ENCODE results near the gene MAS1.

MAS1 gene

DNA sequence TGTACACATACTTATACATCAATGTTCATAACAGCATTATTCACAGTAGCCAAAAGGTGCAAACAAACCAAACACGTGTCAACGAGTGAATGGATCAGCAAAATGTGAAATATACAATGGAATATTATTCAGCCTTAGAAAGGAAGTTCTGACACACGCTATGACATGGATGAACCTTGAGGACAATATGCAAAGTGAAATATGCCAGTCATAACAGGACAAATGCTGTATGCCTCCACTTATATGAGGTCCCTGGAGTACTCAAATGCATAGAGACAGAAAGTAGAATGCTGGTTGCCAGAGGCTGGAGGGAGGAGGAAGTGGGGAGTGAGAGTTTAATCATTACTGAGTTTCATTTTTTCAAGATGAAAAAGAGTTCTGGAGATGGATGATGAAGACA is 40.3 kb downstream of the MAS1 start:
- no peak overlapping the region for H3K4me3 ChIP-seq (ENCODE audit: low read length)
- H3K4me1 ChIP-seq (ENCODE audit: control insufficient read depth, insufficient read depth, low read length): no peaks in the 10 kb centered on the region
- no peak overlapping the region for H3K9ac ChIP-seq (ENCODE audit: low read length)
- no peaks in the 10 kb centered on the region for H3K36me3 ChIP-seq (ENCODE audit: control insufficient read depth, insufficient read depth, low read length)
- no peaks in the 10 kb centered on the region for H3K27me3 ChIP-seq (ENCODE audit: control insufficient read depth, insufficient read depth, low read length)
- no peak overlapping the region for H3K27ac ChIP-seq (ENCODE audit: low read depth, low read length)

DNA sequence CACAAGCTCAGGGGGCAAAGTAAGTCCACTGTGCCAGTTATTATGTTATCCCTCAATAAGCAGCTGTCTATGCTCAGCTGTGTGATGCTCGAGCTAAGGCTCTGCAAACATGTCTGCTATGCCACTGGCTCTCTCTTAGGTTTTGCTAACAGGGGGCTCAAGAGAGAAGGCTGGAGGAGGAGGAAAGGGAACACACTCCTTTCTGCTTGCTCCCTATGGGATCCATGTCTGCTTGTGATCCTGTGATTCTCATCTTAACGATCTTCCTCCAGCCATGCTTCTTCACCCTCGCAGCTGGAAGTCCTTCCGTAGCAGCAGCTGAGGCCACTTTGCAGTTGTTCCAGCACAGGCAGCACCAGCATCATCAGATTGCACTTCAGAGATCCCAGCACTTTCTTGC is 41.1 kb downstream of the MAS1 start:
- no peak overlapping the region for H3K27ac ChIP-seq (ENCODE audit: low read depth, low read length)

DNA sequence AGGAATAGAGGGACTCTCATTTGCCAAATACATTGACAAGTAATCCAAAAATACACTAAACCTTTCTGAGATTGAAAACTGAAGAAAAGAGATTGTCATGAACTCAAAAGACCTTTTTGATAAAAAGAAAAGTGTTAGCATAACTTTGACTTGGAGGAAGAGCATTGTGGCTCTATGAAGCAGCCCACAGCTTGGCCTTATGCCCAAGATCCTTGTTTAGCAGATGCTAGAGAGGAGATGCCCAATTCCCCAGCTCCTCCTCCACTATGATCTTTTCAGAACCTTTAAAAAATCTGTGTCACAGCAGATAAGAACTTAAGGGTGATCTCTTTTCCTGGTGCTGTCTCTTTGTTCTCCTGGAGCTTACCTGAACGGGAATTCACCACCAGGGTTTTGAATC is 42.3 kb downstream of the MAS1 start:
- Histone ChIP-seq H3K4me3 (ENCODE audit: low read length) (no peak overlapping the region), H3K27me3 (ENCODE audit: control insufficient read depth, insufficient read depth, low read length) (no peaks in the 10 kb centered on the region), H3K36me3 (ENCODE audit: control insufficient read depth, insufficient read depth, low read length) (no peaks in the 10 kb centered on the region), H3K4me1 (ENCODE audit: control insufficient read depth, insufficient read depth, low read length) (no peaks in the 10 kb centered on the region), H3K9ac (ENCODE audit: low read length) (no peak overlapping the region), H3K27ac (ENCODE audit: low read depth, low read length) (no peak overlapping the region)

More for the DNA sequence above, 41.1 kb downstream of the MAS1 start:
- H3K4me1 ChIP-seq (ENCODE audit: control insufficient read depth, insufficient read depth, low read length): no peaks in the 10 kb centered on the region
- no peak overlapping the region for H3K9ac ChIP-seq (ENCODE audit: low read length)
- H3K4me3 ChIP-seq (ENCODE audit: low read length): no peak overlapping the region
- H3K36me3 ChIP-seq (ENCODE audit: control insufficient read depth, insufficient read depth, low read length): no peaks in the 10 kb centered on the region
- H3K27me3 ChIP-seq (ENCODE audit: control insufficient read depth, insufficient read depth, low read length): no peaks in the 10 kb centered on the region

DNA sequence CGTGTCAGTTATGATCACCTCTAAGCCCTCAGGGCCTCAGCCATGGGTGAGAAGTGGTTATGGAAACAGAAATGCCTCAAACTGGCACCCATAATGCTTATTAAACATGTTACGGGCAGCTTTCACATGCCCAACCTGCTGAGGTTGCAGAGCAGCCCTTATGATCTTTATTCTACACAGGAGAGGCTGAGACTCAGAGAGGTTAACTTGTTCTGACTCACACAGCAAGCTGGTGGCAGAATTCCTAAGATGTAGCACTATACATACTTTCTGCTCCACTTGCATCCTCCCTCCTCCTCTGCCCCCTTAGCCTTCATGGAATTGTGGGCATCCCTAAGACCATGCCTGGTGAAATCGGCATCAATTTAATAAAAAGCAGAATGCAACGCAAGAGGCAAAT is 43.4 kb downstream of the MAS1 start:
- Histone ChIP-seq H3K9ac (ENCODE audit: low read length) (no peak overlapping the region), H3K36me3 (ENCODE audit: control insufficient read depth, insufficient read depth, low read length) (no peaks in the 10 kb centered on the region), H3K4me1 (ENCODE audit: control insufficient read depth, insufficient read depth, low read length) (no peaks in the 10 kb centered on the region), H3K4me3 (ENCODE audit: low read length) (no peak overlapping the region), H3K27ac (ENCODE audit: low read depth, low read length) (no peak overlapping the region), H3K27me3 (ENCODE audit: control insufficient read depth, insufficient read depth, low read length) (no peaks in the 10 kb centered on the region)

DNA sequence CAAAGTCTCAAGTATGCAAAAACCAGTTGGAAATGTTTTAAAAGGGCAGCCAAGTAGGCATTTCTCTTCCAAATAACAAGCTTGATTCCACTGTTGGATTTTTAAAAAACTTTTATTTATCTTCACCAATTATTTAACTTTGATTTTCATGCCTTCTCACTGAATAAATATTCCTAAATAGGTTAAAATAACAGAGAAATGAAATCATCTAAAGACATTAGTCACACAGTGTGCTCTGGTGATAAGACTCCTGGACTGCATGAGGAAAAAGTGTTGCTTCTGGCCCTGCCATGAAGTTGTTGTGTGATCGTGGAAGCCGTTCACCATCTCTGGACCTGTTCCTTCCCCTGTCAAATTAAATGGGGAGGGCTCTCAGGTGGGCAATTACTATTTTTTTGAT is 44.3 kb downstream of the MAS1 start:
- H3K9ac ChIP-seq (ENCODE audit: low read length): no peak overlapping the region
- no peaks in the 10 kb centered on the region for H3K27me3 ChIP-seq (ENCODE audit: control insufficient read depth, insufficient read depth, low read length)
- no peak overlapping the region for H3K4me3 ChIP-seq (ENCODE audit: low read length)
- H3K27ac ChIP-seq (ENCODE audit: low read depth, low read length): no peak overlapping the region
- H3K4me1 ChIP-seq (ENCODE audit: control insufficient read depth, insufficient read depth, low read length): no peaks in the 10 kb centered on the region
- H3K36me3 ChIP-seq (ENCODE audit: control insufficient read depth, insufficient read depth, low read length): no peaks in the 10 kb centered on the region

DNA sequence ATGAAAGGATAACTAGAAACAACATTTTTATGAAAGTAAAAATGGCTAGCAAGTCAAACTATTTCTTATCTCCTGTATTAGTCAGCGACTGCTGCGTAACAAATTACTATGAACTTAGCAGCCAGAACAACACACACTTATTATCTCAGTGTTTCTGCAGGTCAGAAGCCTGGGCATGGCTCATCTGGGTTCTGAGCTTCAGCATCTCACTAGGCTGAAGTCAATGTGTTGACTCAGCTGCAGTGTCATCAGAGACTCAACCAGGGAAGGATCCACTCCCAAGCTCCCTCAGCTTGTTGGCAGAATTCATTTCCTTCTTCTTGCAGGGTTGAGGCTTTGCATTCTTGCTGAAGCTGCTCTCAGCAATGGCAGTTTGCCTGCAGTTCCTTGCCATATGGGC is 44.8 kb downstream of the MAS1 start:
- Histone ChIP-seq H3K27ac (ENCODE audit: low read depth, low read length) (no peak overlapping the region), H3K36me3 (ENCODE audit: control insufficient read depth, insufficient read depth, low read length) (no peaks in the 10 kb centered on the region), H3K27me3 (ENCODE audit: control insufficient read depth, insufficient read depth, low read length) (no peaks in the 10 kb centered on the region), H3K4me3 (ENCODE audit: low read length) (no peak overlapping the region), H3K4me1 (ENCODE audit: control insufficient read depth, insufficient read depth, low read length) (no peaks in the 10 kb centered on the region), H3K9ac (ENCODE audit: low read length) (no peak overlapping the region)

DNA sequence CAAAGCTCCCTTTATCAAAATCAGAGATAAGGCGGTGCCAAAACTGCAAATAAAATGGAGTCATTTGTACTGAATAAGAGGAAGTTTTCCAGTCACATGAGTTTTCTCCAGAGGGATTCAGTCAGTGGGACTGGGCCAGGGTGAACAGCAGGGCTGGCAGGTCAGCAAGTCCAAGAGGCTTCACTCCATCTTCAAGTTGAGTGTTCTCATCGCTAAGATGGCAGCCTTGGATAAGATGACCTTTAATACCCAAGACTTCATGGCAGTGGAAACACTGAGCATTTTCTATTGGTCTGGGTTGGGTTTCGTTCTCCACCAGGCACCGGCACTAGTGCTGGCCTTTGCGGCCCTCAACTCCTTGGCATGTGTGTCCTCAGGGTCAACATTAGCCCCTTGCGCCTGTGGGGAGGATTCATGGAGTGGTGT is 48.8 kb downstream of the MAS1 start:
- no peak overlapping the region for H3K9ac ChIP-seq (ENCODE audit: low read length)
- H3K4me1 ChIP-seq (ENCODE audit: control insufficient read depth, insufficient read depth, low read length): no peaks in the 10 kb centered on the region
- H3K27me3 ChIP-seq (ENCODE audit: control insufficient read depth, insufficient read depth, low read length): no peaks in the 10 kb centered on the region
- H3K4me3 ChIP-seq (ENCODE audit: low read length): no peak overlapping the region
- H3K36me3 ChIP-seq (ENCODE audit: control insufficient read depth, insufficient read depth, low read length): no peaks in the 10 kb centered on the region
- H3K27ac ChIP-seq (ENCODE audit: low read depth, low read length): no peak overlapping the region
